Subcutaneous adipose tissue (tissue), 4 donors: ENCODE results near the gene LY6G6F. TPM values are rescaled to one million over a fixed set of nuclear protein-coding genes. Genes with fewer than 3 reads are reported as not detected.

Source experiments
- CTCF ChIP-seq: fragments of 450-650 bp; IDR thresholded peaks from one replicate; pipeline ENCODE4 v1.5.1; 2016; ENCODE audit warnings: low read depth, mild to moderate bottlenecking, control low read depth, antibody characterized with exemption, moderate library complexity
- small RNA-seq: library from RNA; depleted of rRNA; stranded (forward); fragments of <200 nt; gene quantifications from one replicate; pipeline ENCODE3, GENCODE V24; 2016
- total RNA-seq, 4 donors: library from RNA; depleted of rRNA; stranded (reverse); fragments of >200 nt; gene quantifications; one replicate each; pipeline ENCODE4 v1.1.0, GENCODE V29; 2016

LY6G6F gene
- total RNA-seq, 4 donors from 2014 or later, result not detected

- no peak for TF ChIP-seq CTCF
These were observed 36.2 kb downstream of the LY6G6F start for GRCh38 chr6:31742894-31743293.

GRCh38 chr6:31744422-31744821 lies 37.8 kb downstream of the LY6G6F start:
- no peak for TF ChIP-seq CTCF

GRCh38 chr6:31749301-31750036 lies 42.8 kb downstream of the LY6G6F start:
- TF ChIP-seq CTCF, result no peak

- no peak for TF ChIP-seq CTCF
These were observed 43.9 kb downstream of the LY6G6F start for GRCh38 chr6:31750411-31751022.

GRCh38 chr6:31752739-31753319 lies 46.2 kb downstream of the LY6G6F start:
- no peak for TF ChIP-seq CTCF

- no peak for TF ChIP-seq CTCF
These were observed 51.6 kb downstream of the LY6G6F start for GRCh38 chr6:31758281-31758680.

Small RNAs within 50 kb of the gene (small RNA-seq; reads per million reads assigned to genes)
- gene LY6G6D, result not detected
- not detected for gene MIR4646
- 0.49 reads per million for gene RF00019
- not detected for gene RNU6-850P

Other genes starting within 250 kb of the LY6G6F start
- gene MICB, start 208.7 kb upstream of the LY6G6F start, total RNA-seq, result 1 to 10 TPM; 2.3 to 9.3 (median 3.8) TPM
- not detected for gene MCCD1, start 177.9 kb upstream of the LY6G6F start, total RNA-seq
- 100 to 1,000 TPM; 168 to 258 (median 217) TPM for gene DDX39B, start 164.9 kb upstream of the LY6G6F start, total RNA-seq
- gene ATP6V1G2, start 160.3 kb upstream of the LY6G6F start, total RNA-seq, result 1 to 10 TPM in 1 of 4 donors, under 1 TPM in 1, not detected in 2; 0.68 to 1.5 TPM
- 10 to 100 TPM in 3 of 4 donors, 1 to 10 TPM in 1; 5.2 to 54.4 (median 28.1) TPM for gene NFKBIL1, start 159.3 kb upstream of the LY6G6F start, total RNA-seq
- gene LTA, start 134.6 kb upstream of the LY6G6F start, total RNA-seq, result not detected
- gene TNF, start 131.3 kb upstream of the LY6G6F start, total RNA-seq, result under 1 TPM in 2 of 4 donors, not detected in 2; 0.22 to 0.82 TPM
- under 1 TPM in 2 of 4 donors, not detected in 2; 0.66 to 0.85 TPM for gene LTB, start 124.4 kb upstream of the LY6G6F start, total RNA-seq
- 10 to 100 TPM; 10.4 to 53.9 (median 12.5) TPM for gene LST1, start 120.6 kb upstream of the LY6G6F start, total RNA-seq
- under 1 TPM in 1 of 4 donors, not detected in 3; 0.68 TPM for gene NCR3, start 113.9 kb upstream of the LY6G6F start, total RNA-seq
- 100 to 1,000 TPM in 2 of 4 donors, 10 to 100 TPM in 2; 30.9 to 177 (median 76.2) TPM for gene AIF1, start 91.6 kb upstream of the LY6G6F start, total RNA-seq
- gene PRRC2A, start 86.2 kb upstream of the LY6G6F start, total RNA-seq, result 10 to 100 TPM; 36.0 to 79.5 (median 46.5) TPM
- 100 to 1,000 TPM; 152 to 230 (median 170) TPM for gene BAG6, start 54.2 kb upstream of the LY6G6F start, total RNA-seq
- gene APOM, start 51.0 kb upstream of the LY6G6F start, total RNA-seq, result 1 to 10 TPM; 1.5 to 4.4 (median 3.1) TPM
- gene C6orf47, start 46.1 kb upstream of the LY6G6F start, total RNA-seq, result 10 to 100 TPM; 12.9 to 19.2 (median 15.7) TPM
- 10 to 100 TPM; 13.4 to 20.0 (median 16.7) TPM for gene GPANK1, start 41.9 kb upstream of the LY6G6F start, total RNA-seq
- 100 to 1,000 TPM; 146 to 170 (median 165) TPM for gene CSNK2B, start 40.8 kb upstream of the LY6G6F start, total RNA-seq
- gene LY6G5B, start 36.9 kb upstream of the LY6G6F start, total RNA-seq, result 10 to 100 TPM in 1 of 4 donors, 1 to 10 TPM in 3; 4.4 to 19.2 (median 6.5) TPM
- 1 to 10 TPM in 2 of 4 donors, not detected in 2; 1.4 to 1.5 TPM for gene LY6G5C, start 25.8 kb upstream of the LY6G6F start, total RNA-seq
- 10 to 100 TPM; 29.2 to 45.1 (median 35.6) TPM for gene ABHD16A, start 3.5 kb upstream of the LY6G6F start, total RNA-seq
- gene LY6G6D, start 8.5 kb downstream of the LY6G6F start, total RNA-seq, result not detected
- gene LY6G6C, start 14.9 kb downstream of the LY6G6F start, total RNA-seq, result not detected
- under 1 TPM in 1 of 4 donors, not detected in 3; 0.33 TPM for gene MPIG6B, start 16.5 kb downstream of the LY6G6F start, total RNA-seq
- gene DDAH2, start 22.4 kb downstream of the LY6G6F start, total RNA-seq, result 100 to 1,000 TPM; 112 to 189 (median 160) TPM
- 100 to 1,000 TPM; 181 to 503 (median 311) TPM for gene CLIC1, start 29.7 kb downstream of the LY6G6F start, total RNA-seq
- 10 to 100 TPM in 2 of 4 donors, 1 to 10 TPM in 2; 7.5 to 24.5 (median 9.0) TPM for gene MSH5, start 33.1 kb downstream of the LY6G6F start, total RNA-seq
- 1 to 10 TPM in 2 of 4 donors, not detected in 2; 2.0 to 8.3 TPM for gene SAPCD1, start 55.8 kb downstream of the LY6G6F start, total RNA-seq
- gene VWA7, start 70.5 kb downstream of the LY6G6F start, total RNA-seq, result not detected
- 10 to 100 TPM; 20.6 to 49.7 (median 31.2) TPM for gene VARS1, start 88.9 kb downstream of the LY6G6F start, total RNA-seq
- gene LSM2, start 100.1 kb downstream of the LY6G6F start, total RNA-seq, result 10 to 100 TPM; 14.3 to 27.5 (median 24.0) TPM
- 1 to 10 TPM in 3 of 4 donors, under 1 TPM in 1; 0.65 to 2.9 (median 1.2) TPM for gene HSPA1L, start 108.4 kb downstream of the LY6G6F start, total RNA-seq
- 100 to 1,000 TPM; 100 to 210 (median 165) TPM for gene HSPA1A, start 108.7 kb downstream of the LY6G6F start, total RNA-seq
- gene HSPA1B, start 120.9 kb downstream of the LY6G6F start, total RNA-seq, result 100 to 1,000 TPM in 2 of 4 donors, 10 to 100 TPM in 2; 61.8 to 153 (median 91.6) TPM
- 10 to 100 TPM; 24.9 to 46.6 (median 40.2) TPM for gene NEU1, start 156.0 kb downstream of the LY6G6F start, total RNA-seq
- gene SLC44A4, start 172.1 kb downstream of the LY6G6F start, total RNA-seq, result under 1 TPM in 1 of 4 donors, not detected in 3; 0.51 TPM
- 10 to 100 TPM in 3 of 4 donors, 1 to 10 TPM in 1; 9.5 to 33.3 (median 23.3) TPM for gene EHMT2, start 190.8 kb downstream of the LY6G6F start, total RNA-seq
- 1 to 10 TPM in 1 of 4 donors, under 1 TPM in 3; 0.38 to 1.7 (median 0.93) TPM for gene ZBTB12, start 195.2 kb downstream of the LY6G6F start, total RNA-seq
- 10 to 100 TPM; 16.4 to 96.4 (median 34.6) TPM for gene C2, start 220.9 kb downstream of the LY6G6F start, total RNA-seq
- 10 to 100 TPM; 25.1 to 35.4 (median 33.8) TPM for gene CFB, start 239.2 kb downstream of the LY6G6F start, total RNA-seq